ENCODE measurements around the gene IFIT1B.
"Not testable (repeated sequence)": the region's sequence is repeated elsewhere in the genome, so short reads cannot be mapped to it uniquely, and the experiment has no call there.

IFIT1B gene

DNA sequence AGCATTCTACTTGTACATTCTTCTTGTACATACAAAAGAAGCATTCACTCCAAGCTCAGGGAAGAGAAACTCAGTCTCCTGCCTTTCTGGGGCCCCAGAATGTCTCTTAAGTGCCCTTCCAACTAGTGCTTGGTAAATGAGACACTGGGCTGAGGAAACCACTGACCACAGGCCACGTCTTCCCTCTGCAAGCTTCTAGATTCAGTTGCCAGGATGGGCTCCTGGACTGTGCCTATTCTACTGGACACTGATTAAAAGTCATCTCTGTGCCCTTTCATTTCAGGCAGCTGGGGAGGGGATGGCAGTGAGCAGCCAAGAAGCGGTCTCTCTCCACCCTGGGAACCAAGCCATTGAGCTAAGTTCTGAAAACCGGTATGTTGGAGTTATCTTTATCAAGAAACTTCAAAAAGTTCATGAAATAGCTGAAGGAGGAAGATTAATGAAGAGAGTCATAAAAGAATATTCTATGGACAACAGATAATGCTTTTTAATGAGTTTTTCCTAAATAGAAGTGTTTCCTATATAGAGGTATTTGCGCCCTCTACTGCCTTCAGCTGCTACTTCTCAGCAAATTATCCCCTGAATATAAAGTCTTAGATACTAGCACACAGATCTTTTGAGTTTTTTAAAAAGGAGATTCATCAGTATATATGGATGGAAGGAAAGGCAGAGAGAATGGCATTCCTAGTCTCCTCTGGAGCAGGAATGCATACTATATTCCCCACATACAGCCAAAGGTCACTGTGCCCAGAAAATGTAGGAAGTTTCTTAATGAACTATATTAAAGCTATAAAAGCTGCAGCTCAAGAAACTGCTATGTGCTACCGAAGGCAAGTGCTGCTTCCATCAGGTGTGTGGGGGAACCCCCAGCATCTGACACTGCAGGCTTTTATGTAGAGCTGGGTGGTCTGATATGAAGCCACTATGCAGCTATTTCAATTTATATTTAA, 8.4 kb upstream of the IFIT1B start:
- intact Hi-C loops (cut with DNase I) = no loop called here
- DNase-seq = peak in 31 of 42 donors; percentile 9 to 74 (median 40)

DNA sequence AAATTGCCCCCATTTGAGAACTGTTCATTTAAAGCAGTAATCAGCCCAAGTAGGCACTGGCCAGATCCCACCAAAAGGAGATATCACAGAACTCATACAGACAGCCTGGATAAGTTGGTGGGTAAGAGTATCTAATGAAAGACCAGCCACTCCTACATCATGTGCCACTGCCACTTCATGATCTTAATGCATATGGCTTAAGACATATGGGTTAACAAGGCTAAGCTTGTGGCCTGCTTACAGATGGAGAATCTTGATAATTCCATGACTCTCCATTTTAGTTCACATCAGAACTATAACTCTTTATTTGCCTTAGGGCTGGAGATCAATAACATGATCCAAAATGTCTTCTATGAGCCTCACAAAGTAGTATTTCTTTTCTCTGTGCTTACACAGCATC, 6.8 kb upstream of the IFIT1B start:
- no peak for DNase-seq
- intact Hi-C loops (cut with DNase I) = no loop called here

DNA sequence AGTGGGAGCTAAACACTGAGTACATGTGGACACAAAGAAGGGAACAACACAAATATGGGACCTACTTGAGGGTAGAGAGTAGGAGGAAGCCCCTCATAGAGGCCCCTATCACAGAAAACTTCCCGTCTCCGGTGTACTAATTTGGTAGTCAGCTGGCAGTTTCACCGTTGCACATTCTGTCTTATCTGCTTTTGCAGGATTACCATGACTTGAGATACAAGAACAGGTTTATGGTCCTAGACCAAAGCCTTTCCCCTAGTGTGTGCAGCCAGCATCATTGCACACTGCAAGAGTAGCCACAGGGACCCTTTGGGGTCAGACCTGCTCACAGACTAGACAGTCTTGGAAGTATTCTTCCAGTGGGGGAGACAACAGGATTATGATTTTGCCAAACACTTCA, 5.9 kb upstream of the IFIT1B start:
- intact Hi-C loops (cut with DNase I) = no loop called here
- DNase-seq = no peak

DNA sequence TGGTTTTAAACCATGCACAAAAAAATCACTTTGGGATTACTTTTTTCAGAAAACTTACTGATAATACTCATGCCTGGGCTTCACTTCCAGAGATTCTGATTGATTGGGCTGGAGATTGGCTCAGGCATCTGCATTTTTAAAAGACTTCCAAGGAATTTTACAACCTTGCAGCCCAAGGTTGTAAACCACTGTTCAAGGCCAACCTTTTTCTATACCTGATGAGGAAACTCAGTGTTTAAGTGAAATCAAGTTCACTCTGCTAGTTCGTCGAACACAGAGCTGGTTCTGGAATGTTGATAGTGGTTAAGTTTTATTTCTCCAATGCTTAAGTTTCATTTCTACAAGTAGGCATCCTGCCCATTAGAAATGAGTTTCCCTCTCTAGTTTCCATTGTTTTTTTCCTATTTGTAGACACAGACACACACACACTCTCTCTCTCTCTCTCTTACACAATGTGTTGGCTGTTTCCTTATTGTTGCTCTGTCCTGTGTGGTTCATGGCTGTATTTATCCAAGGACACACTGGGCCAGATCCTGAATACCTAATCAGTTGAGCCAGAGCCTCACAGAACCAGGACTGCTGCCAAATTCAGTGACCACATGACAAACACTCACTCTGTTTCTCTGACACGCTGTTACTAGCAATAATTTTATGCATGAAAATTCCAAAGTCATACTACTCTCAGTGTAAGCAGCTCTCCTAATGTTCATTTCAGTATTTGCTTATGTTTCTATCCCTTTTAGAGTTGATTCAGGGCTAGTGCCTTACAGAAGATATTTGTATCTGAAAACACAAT, 3.7 kb upstream of the IFIT1B start:
- DNase-seq = peak; percentile 47 to 97 (median 89)

DNA sequence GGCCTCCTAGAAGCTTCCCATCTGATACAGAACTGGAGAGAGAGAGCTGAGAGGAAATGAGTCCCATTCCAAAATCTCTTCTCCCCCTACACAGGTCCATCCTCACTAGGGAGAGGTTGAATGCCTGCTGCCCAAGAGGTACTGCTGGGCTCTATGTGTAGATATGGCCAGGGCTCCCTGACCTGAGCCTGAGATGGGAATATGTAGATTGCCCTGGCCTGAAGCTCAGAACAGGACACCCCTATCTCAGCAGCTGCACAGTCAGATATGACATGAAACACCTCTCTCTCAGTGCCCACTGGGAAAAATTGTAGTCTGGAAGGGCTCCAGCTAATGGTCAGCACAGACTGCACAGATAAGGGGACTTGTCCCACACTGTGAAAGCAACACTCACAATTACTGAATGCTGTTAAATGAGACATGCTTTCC, 3.1 kb upstream of the IFIT1B start:
- peak in 3 of 42 donors; percentile 33 to 58 (median 38) for DNase-seq
- intact Hi-C loops (cut with DNase I) = loop anchor here (2.0 kb wide), 1 partner anchor 32 kb away; no protein-coding TSS in a partner anchor

More for the DNA sequence above, 3.7 kb upstream of the IFIT1B start:
- intact Hi-C loops (cut with DNase I) = loop anchor here (2.0 kb wide), 1 partner anchor 31 kb away; no protein-coding TSS in a partner anchor

DNA sequence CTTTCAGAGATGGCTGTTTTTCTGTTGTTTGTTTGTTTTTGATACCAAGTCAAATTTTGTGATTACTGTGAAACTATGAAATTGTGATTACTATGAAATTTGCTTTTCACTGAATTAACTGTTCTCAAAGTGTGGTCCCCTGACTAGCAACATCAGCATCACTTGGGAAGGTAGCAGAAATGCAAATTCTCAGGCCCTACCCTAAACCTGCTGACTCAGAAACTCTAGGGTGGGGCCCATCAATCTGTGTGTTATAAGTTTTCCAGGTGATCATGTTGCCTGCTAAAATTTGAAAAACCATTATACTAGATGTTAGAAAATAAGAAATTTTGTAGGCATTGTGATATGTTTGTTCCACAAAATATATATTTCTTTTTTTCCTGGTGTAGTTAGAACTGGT, 1.2 kb downstream of the IFIT1B start:
- intact Hi-C loops (cut with DNase I) = no loop called here
- no peak for DNase-seq

DNA sequence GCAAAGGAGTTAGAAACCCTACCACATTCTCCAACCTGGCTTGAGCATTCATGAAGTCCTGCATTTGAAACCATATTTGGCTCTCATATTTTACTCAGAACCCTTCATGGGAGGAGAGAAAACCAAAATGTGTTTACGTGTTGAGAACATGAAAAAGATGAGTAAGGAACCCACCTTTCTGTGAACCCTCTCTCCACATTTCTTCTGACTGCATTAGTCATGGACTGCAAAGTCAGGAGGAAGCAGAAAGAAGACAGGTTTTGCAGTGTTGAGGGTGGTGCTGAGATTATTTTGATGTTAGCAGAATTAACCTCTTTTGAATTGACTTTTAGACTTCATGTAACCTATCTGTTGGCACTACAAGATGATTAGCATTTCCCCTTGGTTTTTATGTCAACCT, 4.9 kb downstream of the IFIT1B start:
- intact Hi-C loops (cut with DNase I) = no loop called here
- DNase-seq = no peak

DNA sequence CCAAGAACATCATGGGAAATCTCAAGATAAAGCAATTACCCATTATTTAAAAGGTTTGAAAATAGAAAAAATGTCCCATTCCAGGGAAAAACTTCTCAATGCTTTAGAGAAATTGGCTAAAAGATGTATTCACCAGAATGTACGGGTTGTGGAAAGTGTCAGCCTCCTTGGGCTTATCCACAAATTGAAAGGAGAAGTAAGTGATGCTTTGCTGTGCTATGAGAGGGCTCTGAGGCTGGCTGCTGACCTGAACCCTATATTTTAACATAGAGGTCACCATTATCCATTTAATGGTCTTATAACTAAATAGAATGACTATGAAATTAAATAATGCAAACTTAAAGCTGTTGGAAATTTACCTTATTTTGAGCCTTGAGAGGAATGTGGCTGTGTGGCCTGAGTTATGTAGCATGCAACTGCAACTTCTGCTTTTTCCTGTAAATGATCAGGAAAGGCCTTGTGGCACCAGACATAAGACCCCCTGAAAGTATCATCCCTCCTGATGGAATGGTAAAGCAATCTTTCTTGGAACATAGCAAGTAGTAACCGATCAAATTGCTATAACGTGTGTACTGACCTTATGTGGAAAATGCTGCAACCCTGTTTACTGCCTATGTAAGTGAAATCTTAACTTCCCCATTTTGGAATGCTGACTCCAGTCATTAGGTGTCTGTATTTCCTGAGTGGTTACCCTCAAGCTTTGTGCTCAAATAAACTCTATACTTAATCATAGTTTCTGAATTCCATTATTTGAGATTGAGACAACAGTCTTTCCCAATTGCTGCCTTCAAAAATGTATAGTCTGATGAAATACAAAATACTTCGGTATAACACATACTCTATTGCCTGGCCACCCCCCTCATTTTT, 6.9 kb downstream of the IFIT1B start:
- intact Hi-C loops (cut with DNase I) = no loop called here
- no peak for DNase-seq

DNA sequence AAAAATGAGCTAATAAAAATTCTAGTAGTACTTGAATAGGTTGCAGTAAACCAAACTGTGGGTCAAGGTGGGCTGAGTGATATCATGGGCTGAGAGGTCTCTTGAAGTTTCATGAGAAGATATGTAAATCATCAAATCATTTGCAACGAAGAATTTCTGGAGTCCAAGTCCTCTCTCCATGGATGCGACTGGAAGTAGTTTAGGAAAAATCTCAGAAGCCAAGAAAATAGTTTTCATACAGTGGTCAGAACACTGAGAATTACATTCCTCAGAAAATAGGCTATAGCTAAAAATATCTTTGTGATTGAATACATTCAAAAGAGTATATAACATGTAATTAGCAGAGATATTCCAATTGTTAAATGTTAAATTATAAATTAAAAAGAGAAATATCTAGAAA, 10.9 kb downstream of the IFIT1B start:
- intact Hi-C loops (cut with DNase I) = no loop called here
- DNase-seq = no peak

DNA sequence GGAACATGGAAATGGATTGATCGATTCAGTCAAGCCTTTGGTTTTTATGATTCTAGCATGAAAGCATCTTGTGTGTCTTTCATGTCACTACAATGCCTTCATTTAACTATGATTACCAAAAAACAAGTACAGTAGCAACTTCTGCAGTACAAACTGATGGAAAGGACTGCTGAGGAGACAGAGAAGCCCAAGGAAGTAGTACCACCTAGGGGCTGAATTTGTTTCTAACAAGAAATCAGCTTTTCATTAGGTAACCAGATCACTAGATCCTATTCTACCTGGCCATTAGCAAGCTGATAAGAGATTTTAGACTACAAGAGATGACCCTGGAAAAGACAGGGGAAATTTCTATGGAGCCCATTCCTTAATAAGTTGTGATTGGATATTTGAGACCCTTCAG, 11.4 kb downstream of the IFIT1B start:
- intact Hi-C loops (cut with DNase I) = no loop called here
- peak in 5 of 42 donors; percentile 33 to 72 (median 51) for DNase-seq

DNA sequence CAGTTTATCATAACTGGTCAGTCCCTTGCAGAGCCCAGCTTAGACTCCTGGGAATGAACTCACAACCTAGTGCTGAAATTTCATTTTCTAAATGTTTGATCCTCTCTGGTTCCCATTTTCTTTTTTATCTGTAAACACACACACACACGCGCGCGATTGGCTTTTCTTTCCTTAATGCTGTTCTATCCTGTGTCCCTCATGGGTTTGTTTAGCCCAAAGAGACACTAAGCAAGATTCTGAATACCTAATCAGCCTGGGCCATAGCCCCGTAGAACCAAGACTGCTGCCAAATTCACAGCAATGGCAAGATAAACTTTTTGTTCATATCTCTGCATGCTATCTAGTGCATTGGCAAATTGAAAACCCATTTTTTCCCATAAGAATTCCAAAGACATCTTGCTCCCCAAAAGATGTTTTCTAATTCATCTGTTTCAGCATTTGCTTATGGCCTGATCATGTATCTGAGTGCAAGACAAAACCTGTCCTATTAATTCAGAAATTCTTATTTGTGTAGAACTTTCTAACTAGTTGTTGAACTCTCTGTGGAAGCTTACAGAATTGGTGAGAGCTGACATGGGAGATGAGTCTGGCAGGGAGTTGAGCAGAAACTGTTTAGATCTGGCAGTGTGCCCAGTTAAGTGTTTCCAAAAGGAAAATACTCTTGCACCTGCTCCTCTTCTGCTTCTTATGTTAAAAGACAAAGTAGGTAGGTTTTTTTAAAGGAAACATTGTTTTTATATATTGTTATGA, 12.8 kb downstream of the IFIT1B start:
- peak in 1 of 42 donors; percentile 46 for DNase-seq
- intact Hi-C loops (cut with DNase I) = loop anchor here (5.0 kb wide), 1 partner anchor 173 kb away; no protein-coding TSS in a partner anchor

DNA sequence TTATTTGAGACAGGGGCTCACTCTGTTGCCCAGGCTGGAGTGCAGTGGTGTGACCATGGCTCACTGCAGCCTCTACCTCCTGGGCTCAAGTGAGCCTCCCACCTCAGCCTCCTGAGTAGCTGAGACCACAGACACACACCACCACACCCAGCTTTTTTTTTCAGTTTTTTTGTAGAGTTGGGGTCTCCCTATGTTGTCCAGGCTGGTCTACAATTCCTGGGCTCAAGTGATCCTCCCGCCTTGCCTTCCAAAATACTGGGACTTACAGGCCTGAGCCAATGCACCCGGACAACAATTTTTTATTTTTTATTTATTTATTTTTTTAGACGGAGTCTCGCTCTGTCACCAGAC, 13.3 kb downstream of the IFIT1B start:
- intact Hi-C loops (cut with DNase I) = loop anchor here (5.0 kb wide), 1 partner anchor 174 kb away; no protein-coding TSS in a partner anchor

DNA sequence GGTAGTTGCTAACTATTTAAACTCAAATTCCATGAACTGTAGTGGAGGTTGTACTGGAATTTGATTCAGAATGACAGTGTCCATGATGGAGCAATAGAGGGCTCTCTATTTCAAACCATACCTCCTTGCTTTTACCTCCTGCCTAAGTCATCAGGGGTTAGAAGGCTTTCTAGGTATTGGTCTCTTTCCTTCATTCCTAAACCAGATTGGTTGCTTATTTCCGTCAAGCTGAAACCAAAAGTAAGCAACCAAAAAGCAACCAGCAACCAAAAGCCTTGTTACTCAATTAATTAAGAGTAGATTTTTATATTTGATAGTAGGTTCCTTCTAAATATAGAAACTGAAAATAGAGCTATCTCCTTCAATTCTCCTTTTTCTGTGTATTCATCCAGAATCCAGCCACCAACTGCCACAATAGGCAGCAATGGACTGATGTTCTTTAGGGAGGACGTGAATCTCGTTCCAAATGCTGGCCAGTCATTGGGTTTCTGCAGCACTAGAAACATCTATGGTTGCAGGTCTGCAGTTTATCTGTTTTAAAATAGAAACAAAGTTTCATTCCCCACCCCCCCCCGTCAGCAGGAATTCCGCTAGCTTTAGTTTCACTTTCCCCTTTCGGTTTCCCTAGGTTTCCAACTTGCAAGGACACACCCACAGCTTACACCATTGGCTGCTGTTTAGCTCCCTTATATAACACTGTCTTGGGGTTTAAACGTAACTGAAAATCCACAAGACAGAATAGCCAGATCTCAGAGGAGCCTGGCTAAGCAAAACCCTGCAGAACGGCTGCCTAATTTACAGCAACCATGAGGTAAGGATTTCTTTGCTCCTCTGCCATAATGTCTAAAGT, 14.3 kb downstream of the IFIT1B start, which contains the start of gene IFIT1:
TSS of gene IFIT1 (plus strand) at position 717 of the 850 bp plus-strand sequence. CDS start at position 807, 90 bp downstream.
- DNase-seq = peak in 29 of 42 donors; percentile 14 to 88 (median 65)

More for the DNA sequence above, 13.3 kb downstream of the IFIT1B start:
- DNase-seq = not testable (repeated sequence)

DNA sequence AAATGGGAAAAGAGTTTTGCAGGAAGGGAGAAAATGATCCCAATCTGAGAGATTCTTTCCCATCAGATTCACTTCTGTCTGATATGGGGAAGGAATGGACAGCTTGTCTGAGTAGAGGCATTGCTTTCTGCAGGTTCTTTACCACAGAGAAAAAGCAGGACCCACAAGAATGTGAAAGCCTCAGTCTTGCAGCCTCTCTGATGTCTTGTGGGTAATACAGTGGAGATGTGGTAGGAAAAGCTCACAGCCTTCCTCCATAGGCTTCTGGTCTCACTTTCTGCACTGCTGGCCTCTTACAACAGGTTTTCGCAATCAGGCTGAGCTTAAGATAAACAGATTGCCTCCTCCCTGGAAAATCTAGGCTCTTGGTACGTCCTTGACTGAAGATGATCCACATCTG, 15.1 kb downstream of the IFIT1B start:
- intact Hi-C loops (cut with DNase I) = loop anchor here (2.0 to 5.0 kb wide), 2 partner anchors 22 to 176 kb away; partner anchors contain the start of gene IFIT5
- DNase-seq = peak in 7 of 42 donors; percentile 15 to 48 (median 35)

More for the DNA sequence above, 14.3 kb downstream of the IFIT1B start, which contains the start of gene IFIT1:
- intact Hi-C loops (cut with DNase I) = loop anchor here (2.0 to 5.0 kb wide), 2 partner anchors 23 to 175 kb away; partner anchors contain the start of gene IFIT5

DNA sequence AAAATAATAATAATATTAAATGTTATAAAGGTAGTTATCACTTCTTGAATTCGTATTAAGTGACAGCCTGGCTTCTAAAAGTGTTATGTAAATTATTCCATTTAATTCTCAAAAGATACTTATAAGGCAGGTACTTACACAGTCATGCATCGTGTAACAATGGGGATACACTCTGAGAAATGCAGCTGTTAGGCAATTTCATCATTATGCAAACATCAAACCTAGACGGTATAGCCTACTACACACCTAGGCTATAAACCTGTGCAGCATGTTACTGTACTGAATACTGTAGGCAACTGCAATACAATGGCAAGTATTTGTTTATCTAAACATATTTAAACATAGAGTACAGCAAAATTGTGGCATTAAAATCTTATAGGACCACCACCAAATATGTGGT, 16.0 kb downstream of the IFIT1B start:
- no peak for DNase-seq
- intact Hi-C loops (cut with DNase I) = loop anchor here (2.0 to 5.0 kb wide), 2 partner anchors 21 to 177 kb away; partner anchors contain the start of gene IFIT5

DNA sequence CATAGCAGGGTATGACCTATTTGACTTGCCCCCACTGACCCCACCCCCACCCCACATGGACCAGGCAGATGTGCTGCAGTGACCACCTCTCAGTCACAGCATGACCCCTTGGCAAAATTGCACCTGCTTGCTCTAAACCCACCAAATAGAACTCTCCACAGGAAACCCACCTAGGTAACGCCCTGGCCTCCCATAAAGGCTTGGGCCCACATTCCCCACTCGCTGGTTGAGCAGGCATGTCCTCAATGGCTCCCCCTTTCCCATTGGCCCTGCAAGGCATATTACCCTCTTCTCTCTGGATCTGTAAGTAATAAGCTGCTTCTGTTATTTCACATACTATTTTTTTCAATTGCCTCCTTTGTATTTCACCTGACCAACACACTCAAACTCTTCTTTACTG, 17.3 kb downstream of the IFIT1B start:
- peak in 1 of 42 donors; percentile 37 for DNase-seq
- intact Hi-C loops (cut with DNase I) = no loop called here
